Caco-2 (cell line): ENCODE data around the gene BID. TPM values are rescaled to one million over a fixed set of nuclear protein-coding genes. Genes with fewer than 3 reads are reported as not detected.

ENCODE experiments used
- BruUV-seq: library from RNA; stranded (reverse); fragments of 400-500 nt; replicated peaks from 2 replicates; lab custom pipeline; 2021; lab: Mats Ljungman, UMichigan
- CTCF ChIA-PET: fragments of 300-600 bp; sonication (Branson Sonifier 250); formaldehyde crosslinking; loops from one replicate; lab custom pipeline; 2022; ENCODE audit warnings: antibody characterized with exemption; lab: Charles Lee
- POLR2A ChIA-PET: fragments of 300-600 bp; sonication (Branson Sonifier 250); formaldehyde crosslinking; loops from one replicate; lab custom pipeline; 2022; ENCODE audit warnings: antibody characterized with exemption; lab: Charles Lee
- DNase-seq, 2 experiments: peaks; one replicate each; pipeline versions ENCODE4 v3.0.0 to v3.0.0-alpha.2; 2020 to 2022
- H3K27me3 ChIP-seq: replicated peaks from 2 replicates; pipeline ENCODE4 v1.6.0; 2011; ENCODE audit warnings: low read length; ENCODE audit not compliant: control insufficient read depth, insufficient read depth
- H3K36me3 ChIP-seq: 2 replicates; pipeline ENCODE4 v1.5.1; 2011; ENCODE audit warnings: low read length; ENCODE audit not compliant: control insufficient read depth, insufficient read depth
- H3K4me1 ChIP-seq: fragments of 250-450 bp; sonication (Bioruptor Pico); 2 replicates; pipeline ENCODE4 v1.5.1; 2020; ENCODE audit warnings: mild to moderate bottlenecking
- H3K4me3 ChIP-seq: 2 replicates; pipeline ENCODE4 v1.5.1; 2011; ENCODE audit warnings: low read depth, mild to moderate bottlenecking, control low read depth, low read length
- H3K9me3 ChIP-seq: fragments of 250-450 bp; sonication (Bioruptor Pico); 2 replicates; pipeline ENCODE4 v1.5.1; 2020; ENCODE audit warnings: mild to moderate bottlenecking, moderate library complexity
- H3K27ac Mint-ChIP-seq: one replicate; pipeline ENCODE4 v1.8.0; 2022; ENCODE audit warnings: mixed read lengths; ENCODE audit not compliant: unreplicated experiment
- H3K27me3 Mint-ChIP-seq: one replicate; pipeline ENCODE4 v1.8.0; 2022; ENCODE audit warnings: mixed read lengths; ENCODE audit not compliant: insufficient read depth, unreplicated experiment
- H3K36me3 Mint-ChIP-seq: one replicate; pipeline ENCODE4 v1.8.0; 2022; ENCODE audit warnings: mild to moderate bottlenecking, mixed read lengths; ENCODE audit not compliant: insufficient read depth, unreplicated experiment
- H3K4me1 Mint-ChIP-seq: one replicate; pipeline ENCODE4 v1.8.0; 2022; ENCODE audit warnings: low read depth, mixed read lengths; ENCODE audit not compliant: unreplicated experiment
- H3K4me3 Mint-ChIP-seq: one replicate; pipeline ENCODE4 v1.8.0; 2022; ENCODE audit warnings: mild to moderate bottlenecking, moderate library complexity, mixed read lengths; ENCODE audit not compliant: unreplicated experiment
- H3K9me3 Mint-ChIP-seq: one replicate; pipeline ENCODE4 v1.8.0; 2022; ENCODE audit warnings: mixed read lengths; ENCODE audit not compliant: unreplicated experiment
- intact Hi-C: fragments of 100-400 bp; cut with micrococcal nuclease; formaldehyde crosslinking; loops from one replicate; pipeline ENCODE4 v1.10.0; 2022; ENCODE audit not compliant: unreplicated experiment
- total RNA-seq: library from RNA; stranded (reverse); gene quantifications from 2 replicates; pipeline ENCODE4 v1.2.3, GENCODE V29; 2022
- TF ChIP-seq, protein P1 (sequence below), 2 experiments: fragments of 200-600 bp in 1 of 2; IDR thresholded peaks; 1 replicate in 1 of 2; 2 replicates in 1 of 2; pipeline versions ENCODE4 v1.5.1 to v1.8.0; 2011 to 2022; ENCODE audit warnings: antibody characterized with exemption in 1 of 2, control low read depth in 1 of 2, inconsistent platforms in 1 of 2, low read depth in 1 of 2, low read length in 1 of 2, mild to moderate bottlenecking in 1 of 2, moderate library complexity in 1 of 2; ENCODE audit not compliant: insufficient read depth in 1 of 2, severe bottlenecking in 1 of 2, unreplicated experiment in 1 of 2

BID gene
- total RNA-seq, 1 experiment from 2014 or later, result 28.2 TPM

DNA sequence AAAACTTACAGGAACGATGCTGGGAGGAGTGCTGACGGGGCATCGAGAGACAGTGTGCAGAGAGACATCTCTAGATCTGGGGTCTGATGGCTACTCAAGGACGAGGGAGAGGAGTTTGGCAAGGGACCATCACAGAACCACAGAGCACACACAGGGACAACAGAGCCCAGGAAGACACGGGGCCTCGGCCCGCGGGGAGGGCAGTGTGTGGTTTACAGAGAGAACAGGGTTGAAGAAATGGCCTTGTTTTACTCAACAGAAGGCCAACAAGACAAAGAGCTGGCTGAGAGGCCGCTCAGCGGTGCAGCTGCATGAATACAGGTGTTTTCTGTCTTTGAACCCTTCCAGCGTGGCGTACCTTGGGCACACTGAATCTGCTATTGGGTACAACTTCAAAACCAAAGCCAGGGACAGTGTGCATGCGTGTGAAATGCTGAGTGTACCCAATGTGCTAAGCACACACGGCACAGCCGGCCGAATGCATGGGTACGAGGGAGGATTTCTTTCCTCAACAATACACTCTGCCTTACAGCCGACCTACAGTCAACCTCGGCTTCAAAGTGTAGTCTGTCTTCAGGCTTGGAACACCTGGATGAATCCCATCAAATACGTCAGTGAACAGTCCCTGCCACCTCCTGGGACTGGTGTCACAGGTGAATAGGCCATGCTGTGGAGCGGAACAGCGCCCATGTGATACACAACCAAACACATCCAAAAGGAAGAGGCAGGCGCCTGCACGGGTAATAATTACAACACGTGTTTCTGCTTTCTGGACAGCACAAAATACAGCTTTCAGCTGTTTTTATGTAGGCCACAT is 20.7 kb upstream of the BID start:
- Histone ChIP-seq H3K9me3 (no peaks in the 10 kb centered on the region), H3K4me3 (no peak overlapping the region), H3K27me3 (no peaks in the 10 kb centered on the region), H3K36me3 (no peaks in the 10 kb centered on the region), H3K4me1 (peaks cover 9% of the 10 kb centered on the region)
- POLR2A ChIA-PET, result no interaction called here
- BruUV-seq, result no TSS peak
- no peak for DNase-seq
- CTCF ChIA-PET, result no interaction called here
- no peak overlapping the region for H3K4me3 Mint-ChIP-seq
- H3K9me3 Mint-ChIP-seq, result no peaks in the 10 kb centered on the region
- H3K27me3 Mint-ChIP-seq, result no peaks in the 10 kb centered on the region
- H3K4me1 Mint-ChIP-seq, result peaks cover 19% of the 10 kb centered on the region
- TF ChIP-seq, protein P1, sequence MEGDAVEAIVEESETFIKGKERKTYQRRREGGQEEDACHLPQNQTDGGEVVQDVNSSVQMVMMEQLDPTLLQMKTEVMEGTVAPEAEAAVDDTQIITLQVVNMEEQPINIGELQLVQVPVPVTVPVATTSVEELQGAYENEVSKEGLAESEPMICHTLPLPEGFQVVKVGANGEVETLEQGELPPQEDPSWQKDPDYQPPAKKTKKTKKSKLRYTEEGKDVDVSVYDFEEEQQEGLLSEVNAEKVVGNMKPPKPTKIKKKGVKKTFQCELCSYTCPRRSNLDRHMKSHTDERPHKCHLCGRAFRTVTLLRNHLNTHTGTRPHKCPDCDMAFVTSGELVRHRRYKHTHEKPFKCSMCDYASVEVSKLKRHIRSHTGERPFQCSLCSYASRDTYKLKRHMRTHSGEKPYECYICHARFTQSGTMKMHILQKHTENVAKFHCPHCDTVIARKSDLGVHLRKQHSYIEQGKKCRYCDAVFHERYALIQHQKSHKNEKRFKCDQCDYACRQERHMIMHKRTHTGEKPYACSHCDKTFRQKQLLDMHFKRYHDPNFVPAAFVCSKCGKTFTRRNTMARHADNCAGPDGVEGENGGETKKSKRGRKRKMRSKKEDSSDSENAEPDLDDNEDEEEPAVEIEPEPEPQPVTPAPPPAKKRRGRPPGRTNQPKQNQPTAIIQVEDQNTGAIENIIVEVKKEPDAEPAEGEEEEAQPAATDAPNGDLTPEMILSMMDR (IDR thresholded peaks at IDR 0.05; ENCODE audit: insufficient read depth in 1 of 2, low read depth in 1 of 2, low read length in 1 of 2, severe bottlenecking in 1 of 2, unreplicated experiment in 1 of 2), result no peak
- H3K27ac Mint-ChIP-seq, result peak overlapping the region; percentile 5
- peaks cover 7% of the 10 kb centered on the region for H3K36me3 Mint-ChIP-seq
- intact Hi-C loops, result no loop called here

DNA sequence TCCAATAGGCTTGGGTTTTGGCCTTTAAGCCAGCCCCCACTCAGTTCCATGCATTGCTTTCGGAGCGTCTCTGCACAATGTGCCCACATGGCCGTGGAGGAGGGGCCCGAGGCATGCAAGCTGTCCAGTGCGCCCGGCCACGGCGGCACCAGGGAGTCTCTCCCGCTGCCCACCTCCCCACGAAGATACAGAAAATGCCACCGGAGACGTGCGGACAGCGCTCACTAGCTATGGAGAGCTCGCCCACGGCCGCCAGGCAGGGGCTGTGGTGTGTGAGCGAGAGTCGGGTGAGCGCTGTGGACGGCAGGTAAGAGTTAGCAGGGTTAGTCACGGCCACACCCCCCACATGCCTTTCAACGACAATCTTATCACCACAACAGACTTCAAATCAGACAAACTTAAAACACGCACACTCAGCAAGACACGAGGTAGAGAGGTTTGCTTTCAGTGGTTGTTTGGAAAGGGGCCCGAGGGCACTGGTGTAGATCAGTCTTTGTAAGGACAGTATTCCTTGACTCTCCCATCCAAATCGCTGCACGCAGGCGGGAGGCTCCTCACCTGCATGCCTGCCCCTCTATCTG is 18.7 kb upstream of the BID start:
- peaks cover 9% of the 10 kb centered on the region; the same call in 1 of the 2 replicates for H3K4me1 ChIP-seq
- Mint-ChIP-seq H3K27me3 (no peaks in the 10 kb centered on the region), H3K9me3 (no peaks in the 10 kb centered on the region), H3K27ac (no peak overlapping the region), H3K4me1 (peaks cover 18% of the 10 kb centered on the region), H3K36me3 (peaks cover 7% of the 10 kb centered on the region), H3K4me3 (no peak overlapping the region)
- intact Hi-C loops, result no loop called here
- TF ChIP-seq, protein P1 (IDR thresholded peaks at IDR 0.05; ENCODE audit: insufficient read depth in 1 of 2, low read depth in 1 of 2, low read length in 1 of 2, severe bottlenecking in 1 of 2, unreplicated experiment in 1 of 2), result no peak
- no peaks in the 10 kb centered on the region for H3K9me3 ChIP-seq
- CTCF ChIA-PET, result no interaction called here
- no peaks in the 10 kb centered on the region for H3K36me3 ChIP-seq
- no TSS peak for BruUV-seq
- H3K27me3 ChIP-seq, result no peaks in the 10 kb centered on the region
- POLR2A ChIA-PET, result no interaction called here
- no peak overlapping the region for H3K4me3 ChIP-seq
- DNase-seq, result no peak

DNA sequence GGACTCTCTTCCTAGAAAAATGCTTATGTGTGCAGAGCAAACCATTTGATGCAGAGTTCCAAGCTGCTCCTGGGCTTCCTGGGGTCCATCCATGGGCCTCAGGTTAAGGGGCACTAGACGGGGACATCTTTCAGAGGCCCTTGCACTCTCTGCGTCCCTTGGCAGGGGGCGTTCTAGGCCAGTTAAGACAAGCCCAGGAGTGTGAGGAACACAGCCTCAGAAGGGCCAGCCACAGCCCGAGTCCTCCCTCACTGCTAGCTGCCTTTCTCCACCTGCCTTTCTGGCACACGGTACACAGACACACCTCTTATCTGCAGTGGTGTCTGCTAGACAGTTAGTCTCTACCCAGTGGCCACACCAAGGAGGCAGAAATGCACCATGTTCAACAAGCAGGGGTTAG is 18.0 kb upstream of the BID start:
- BruUV-seq, result no TSS peak
- DNase-seq, result no peak
- Histone ChIP-seq H3K36me3 (no peaks in the 10 kb centered on the region), H3K27me3 (no peaks in the 10 kb centered on the region), H3K9me3 (no peaks in the 10 kb centered on the region), H3K4me1 (peaks cover 9% of the 10 kb centered on the region; the same call in 1 of the 2 replicates), H3K4me3 (no peak overlapping the region)
- intact Hi-C loops, result no loop called here
- Mint-ChIP-seq H3K36me3 (peaks cover 7% of the 10 kb centered on the region), H3K4me3 (no peak overlapping the region), H3K4me1 (peaks cover 18% of the 10 kb centered on the region), H3K9me3 (no peaks in the 10 kb centered on the region), H3K27ac (no peak overlapping the region), H3K27me3 (no peaks in the 10 kb centered on the region)
- POLR2A ChIA-PET, result no interaction called here
- TF ChIP-seq, protein P1 (IDR thresholded peaks at IDR 0.05; ENCODE audit: insufficient read depth in 1 of 2, low read depth in 1 of 2, low read length in 1 of 2, severe bottlenecking in 1 of 2, unreplicated experiment in 1 of 2), result peak in 1 of 2 experiments; percentile 4
- CTCF ChIA-PET, result no interaction called here
